Measurements from ENCODE around the gene GMPPA.

GRCh38 chr2:219510512-219511135 lies 11.9 kb downstream of the GMPPA start:
- TF ChIP-seq, protein P1, sequence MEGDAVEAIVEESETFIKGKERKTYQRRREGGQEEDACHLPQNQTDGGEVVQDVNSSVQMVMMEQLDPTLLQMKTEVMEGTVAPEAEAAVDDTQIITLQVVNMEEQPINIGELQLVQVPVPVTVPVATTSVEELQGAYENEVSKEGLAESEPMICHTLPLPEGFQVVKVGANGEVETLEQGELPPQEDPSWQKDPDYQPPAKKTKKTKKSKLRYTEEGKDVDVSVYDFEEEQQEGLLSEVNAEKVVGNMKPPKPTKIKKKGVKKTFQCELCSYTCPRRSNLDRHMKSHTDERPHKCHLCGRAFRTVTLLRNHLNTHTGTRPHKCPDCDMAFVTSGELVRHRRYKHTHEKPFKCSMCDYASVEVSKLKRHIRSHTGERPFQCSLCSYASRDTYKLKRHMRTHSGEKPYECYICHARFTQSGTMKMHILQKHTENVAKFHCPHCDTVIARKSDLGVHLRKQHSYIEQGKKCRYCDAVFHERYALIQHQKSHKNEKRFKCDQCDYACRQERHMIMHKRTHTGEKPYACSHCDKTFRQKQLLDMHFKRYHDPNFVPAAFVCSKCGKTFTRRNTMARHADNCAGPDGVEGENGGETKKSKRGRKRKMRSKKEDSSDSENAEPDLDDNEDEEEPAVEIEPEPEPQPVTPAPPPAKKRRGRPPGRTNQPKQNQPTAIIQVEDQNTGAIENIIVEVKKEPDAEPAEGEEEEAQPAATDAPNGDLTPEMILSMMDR (IDR thresholded peaks at IDR 0.05): no peak
- TF ChIP-seq POLR2A (IDR thresholded peaks at IDR 0.05): no peak
